ENCODE results near the gene ALDH1L1. TPM values are rescaled to one million over a fixed set of nuclear protein-coding genes. Genes with fewer than 3 reads are reported as not detected.

The ALDH1L1 gene
- total RNA-seq, 2 experiments from 2014 or later, result not detected

GRCh38 chr3:126135406-126136076, 44.8 kb downstream of the ALDH1L1 start:
- no peaks in the 10 kb centered on the region for H3K36me3 Mint-ChIP-seq (ENCODE audit: low read depth)
- Histone ChIP-seq H3K4me3 (ENCODE audit: low read length) (no peak overlapping the region), H3K27ac (ENCODE audit: low read depth in 1 of 2, low read length in 2 of 2) (no peak overlapping the region), H3K9me3 (ENCODE audit: control insufficient read depth in 1 of 2, insufficient read depth in 1 of 2, low read length in 2 of 2) (peaks cover 0 to 5% of the 10 kb centered on the region in 2 experiments), H3K4me1 (ENCODE audit: insufficient read depth, low read length) (peaks cover 4% of the 10 kb centered on the region), H3K27me3 (ENCODE audit: control insufficient read depth in 1 of 2, insufficient read depth in 2 of 2, low read length in 2 of 2) (peaks cover 0 to 9% of the 10 kb centered on the region in 2 experiments), H3K36me3 (ENCODE audit: insufficient read depth, low read length) (no peaks in the 10 kb centered on the region)
- ATAC-seq (ENCODE audit: poor library complexity) (no peak), DNase-seq (peak in 1 of 14 experiments; percentile 20)
- ChIA-PET CTCF (no interaction called here), POLR2A (no interaction called here)
- H3K27ac Mint-ChIP-seq, result no peak overlapping the region
- H3K4me1 Mint-ChIP-seq (ENCODE audit: low read depth), result no peaks in the 10 kb centered on the region
- intact Hi-C loops (cut with DNase I, micrococcal nuclease), result loop anchor here (10.0 kb wide), 2 partner anchors 249 to 1409 kb away; no protein-coding TSS in a partner anchor
- H3K4me3 Mint-ChIP-seq, result no peak overlapping the region
- TF ChIP-seq, protein P1, sequence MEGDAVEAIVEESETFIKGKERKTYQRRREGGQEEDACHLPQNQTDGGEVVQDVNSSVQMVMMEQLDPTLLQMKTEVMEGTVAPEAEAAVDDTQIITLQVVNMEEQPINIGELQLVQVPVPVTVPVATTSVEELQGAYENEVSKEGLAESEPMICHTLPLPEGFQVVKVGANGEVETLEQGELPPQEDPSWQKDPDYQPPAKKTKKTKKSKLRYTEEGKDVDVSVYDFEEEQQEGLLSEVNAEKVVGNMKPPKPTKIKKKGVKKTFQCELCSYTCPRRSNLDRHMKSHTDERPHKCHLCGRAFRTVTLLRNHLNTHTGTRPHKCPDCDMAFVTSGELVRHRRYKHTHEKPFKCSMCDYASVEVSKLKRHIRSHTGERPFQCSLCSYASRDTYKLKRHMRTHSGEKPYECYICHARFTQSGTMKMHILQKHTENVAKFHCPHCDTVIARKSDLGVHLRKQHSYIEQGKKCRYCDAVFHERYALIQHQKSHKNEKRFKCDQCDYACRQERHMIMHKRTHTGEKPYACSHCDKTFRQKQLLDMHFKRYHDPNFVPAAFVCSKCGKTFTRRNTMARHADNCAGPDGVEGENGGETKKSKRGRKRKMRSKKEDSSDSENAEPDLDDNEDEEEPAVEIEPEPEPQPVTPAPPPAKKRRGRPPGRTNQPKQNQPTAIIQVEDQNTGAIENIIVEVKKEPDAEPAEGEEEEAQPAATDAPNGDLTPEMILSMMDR (IDR thresholded peaks at IDR 0.05), result no peak
- H3K27me3 Mint-ChIP-seq, result peaks cover 45% of the 10 kb centered on the region
- no peaks in the 10 kb centered on the region for H3K9me3 Mint-ChIP-seq

- no peak overlapping the region for H3K4me3 Mint-ChIP-seq
- DNase-seq (peak in 1 of 14 experiments; percentile 8), ATAC-seq (ENCODE audit: poor library complexity) (no peak)
- Histone ChIP-seq H3K27ac (ENCODE audit: low read depth in 1 of 2, low read length in 2 of 2) (no peak overlapping the region), H3K36me3 (ENCODE audit: insufficient read depth, low read length) (no peaks in the 10 kb centered on the region), H3K9me3 (ENCODE audit: control insufficient read depth in 1 of 2, insufficient read depth in 1 of 2, low read length in 2 of 2) (peaks cover 0 to 5% of the 10 kb centered on the region in 2 experiments), H3K4me1 (ENCODE audit: insufficient read depth, low read length) (peaks cover 4% of the 10 kb centered on the region), H3K4me3 (ENCODE audit: low read length) (no peak overlapping the region), H3K27me3 (ENCODE audit: control insufficient read depth in 1 of 2, insufficient read depth in 2 of 2, low read length in 2 of 2) (peaks cover 0 to 8% of the 10 kb centered on the region in 2 experiments)
- TF ChIP-seq, protein P1 (IDR thresholded peaks at IDR 0.05), result no peak
- no peaks in the 10 kb centered on the region for H3K9me3 Mint-ChIP-seq
- H3K27ac Mint-ChIP-seq, result no peak overlapping the region
- CTCF ChIA-PET, result no interaction called here
- no peaks in the 10 kb centered on the region for H3K36me3 Mint-ChIP-seq (ENCODE audit: low read depth)
- intact Hi-C loops (cut with DNase I, micrococcal nuclease), result loop anchor here (10.0 kb wide), 2 partner anchors 250 to 1410 kb away; no protein-coding TSS in a partner anchor
- no peaks in the 10 kb centered on the region for H3K4me1 Mint-ChIP-seq (ENCODE audit: low read depth)
- POLR2A ChIA-PET, result no interaction called here
- H3K27me3 Mint-ChIP-seq, result peaks cover 43% of the 10 kb centered on the region
Measured at GRCh38 chr3:126135071-126135405, 45.3 kb downstream of the ALDH1L1 start.

DNA sequence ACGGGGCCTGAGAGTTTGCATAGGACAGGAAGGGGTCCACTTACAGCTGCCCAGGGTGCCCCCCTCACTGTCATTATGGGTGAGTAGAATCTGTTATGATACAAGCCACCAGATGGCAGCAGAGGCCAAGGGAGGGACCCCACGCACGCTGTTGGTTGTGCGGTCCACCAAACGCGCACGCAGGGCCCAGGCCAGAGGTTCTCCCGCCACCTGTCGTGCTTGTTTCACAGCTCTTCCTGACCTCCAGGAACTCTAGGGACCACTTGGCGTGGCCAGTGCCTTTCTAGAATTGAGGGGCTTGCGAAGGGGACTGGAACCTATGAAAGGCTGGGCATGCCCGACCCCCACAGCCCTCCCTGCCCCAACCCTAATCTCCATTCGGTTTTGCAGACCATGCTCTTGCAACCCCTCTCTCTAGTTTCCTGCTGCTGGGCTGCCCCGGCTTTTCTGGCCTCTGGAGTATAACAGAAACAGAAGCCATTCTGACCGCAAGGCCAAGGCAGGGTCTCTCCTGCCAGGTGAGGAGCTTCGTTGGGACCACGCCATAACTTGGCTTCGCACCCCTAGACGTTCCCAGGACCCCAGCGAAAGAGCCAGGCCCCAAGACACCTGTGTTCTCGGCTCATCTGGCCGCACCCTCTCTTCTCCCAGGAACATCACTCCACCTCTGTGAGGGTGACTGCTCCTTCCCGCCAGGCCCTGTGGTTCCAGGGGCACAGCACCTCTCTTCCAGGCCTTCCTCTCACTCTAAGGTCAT, 46.0 kb downstream of the ALDH1L1 start:
- Mint-ChIP-seq H3K27me3 (peaks cover 36% of the 10 kb centered on the region), H3K4me3 (no peak overlapping the region)
- H3K4me1 ChIP-seq (ENCODE audit: insufficient read depth, low read length), result peaks cover 4% of the 10 kb centered on the region

More for the DNA sequence above, 46.0 kb downstream of the ALDH1L1 start:
- Histone ChIP-seq H3K27ac (ENCODE audit: low read depth in 1 of 2, low read length in 2 of 2) (no peak overlapping the region), H3K4me3 (ENCODE audit: low read length) (no peak overlapping the region), H3K9me3 (ENCODE audit: control insufficient read depth in 1 of 2, insufficient read depth in 1 of 2, low read length in 2 of 2) (peaks cover 0 to 5% of the 10 kb centered on the region in 2 experiments), H3K27me3 (ENCODE audit: control insufficient read depth in 1 of 2, insufficient read depth in 2 of 2, low read length in 2 of 2) (peaks cover 0 to 8% of the 10 kb centered on the region in 2 experiments), H3K36me3 (ENCODE audit: insufficient read depth, low read length) (no peaks in the 10 kb centered on the region)
- intact Hi-C loops (cut with DNase I, micrococcal nuclease), result loop anchor here (1.0 to 10.0 kb wide), 3 partner anchors 250 to 1410 kb away; no protein-coding TSS in a partner anchor
- ChIA-PET POLR2A (no interaction called here), CTCF (no interaction called here)
- no peaks in the 10 kb centered on the region for H3K4me1 Mint-ChIP-seq (ENCODE audit: low read depth)
- H3K27ac Mint-ChIP-seq, result no peak overlapping the region
- TF ChIP-seq, protein P1 (IDR thresholded peaks at IDR 0.05), result peak; percentile 68
- ATAC-seq (ENCODE audit: poor library complexity) (peak; percentile 62), DNase-seq (peak; percentile 11 to 61 (median 24))
- no peaks in the 10 kb centered on the region for H3K9me3 Mint-ChIP-seq
- H3K36me3 Mint-ChIP-seq (ENCODE audit: low read depth), result no peaks in the 10 kb centered on the region

Measured in CD4-positive, alpha-beta T cell (primary cell).